A549 (cell line): ENCODE data around the gene SPTY2D1. TPM values are rescaled to one million over a fixed set of nuclear protein-coding genes. Genes with fewer than 3 reads are reported as not detected.
"Not testable (repeated sequence)": the region's sequence is repeated elsewhere in the genome, so short reads cannot be mapped to it uniquely, and the experiment has no call there.

ENCODE experiments used
- ATAC-seq, 2 experiments: fragments of 200-7000 bp in 1 of 2; fragments of >200 bp in 1 of 2; cut with Nextera tagmentation in 1 of 2; cut with Tn5 transposase in 1 of 2; 3 replicates each; pipeline versions ENCODE4 v1.8.0 to v1.9.1; 2018 to 2020; ENCODE audit warnings: mild to moderate bottlenecking in 1 of 2, moderate library complexity in 1 of 2
- CTCF ChIA-PET: fragments of 300-600 bp; sonication (Branson Sonifier 250); formaldehyde crosslinking; extraction: SDS; loops from one replicate; lab custom pipeline; 2021; ENCODE audit warnings: antibody characterized with exemption, inconsistent platforms; lab: Yijun Ruan, JAX
- POLR2A ChIA-PET: fragments of 350-600 bp; formaldehyde crosslinking; extraction: SDS; loops from one replicate; lab custom pipeline; 2021; ENCODE audit warnings: antibody characterized with exemption, inconsistent platforms; lab: Yijun Ruan, JAX
- DNase-seq, 2 experiments: peaks; one replicate each; pipeline versions ENCODE4 v3.0.0 to v3.0.0-alpha.2; 2011 to 2016; ENCODE audit warnings: low read depth in 1 of 2, low spot score in 1 of 2
- FAIRE-seq: peaks from 2 replicates; lab custom pipeline; 2011; peaks lifted over from hg19 to GRCh38; lab: Jason Lieb, UNC
- H3K27ac ChIP-seq, 2 experiments: fragments of >200 bp; sonication (Bioruptor Twin); formaldehyde crosslinking; 3 replicates each; pipeline ENCODE4 v1.5.1; 2016 to 2017
- H3K4me1 ChIP-seq: fragments of >200 bp; sonication (Bioruptor Twin); formaldehyde crosslinking; 3 replicates; pipeline ENCODE4 v1.6.1; 2016
- H3K4me2 ChIP-seq: fragments of >200 bp; sonication (Bioruptor Twin); formaldehyde crosslinking; 3 replicates; pipeline ENCODE4 v1.6.1; 2016
- H3K4me3 ChIP-seq: fragments of >200 bp; sonication (Bioruptor Twin); formaldehyde crosslinking; 3 replicates; pipeline ENCODE4 v1.5.1; 2016
- H3K9me3 ChIP-seq: fragments of >200 bp; sonication (Bioruptor Twin); formaldehyde crosslinking; 3 replicates; pipeline ENCODE4 v1.6.1; 2016
- CBX2 ChIP-seq: fragments of 200-600 bp; sonication (generic); IDR thresholded peaks from 2 replicates; pipeline ENCODE4 v1.6.1; 2016; ENCODE audit warnings: low read depth, mild to moderate bottlenecking, borderline replicate concordance
- CBX8 ChIP-seq: fragments of 200-600 bp; sonication (generic); IDR thresholded peaks from 2 replicates; pipeline ENCODE4 v1.6.1; 2016
- CHD4 ChIP-seq: fragments of 200-600 bp; sonication (generic); IDR thresholded peaks from 2 replicates; pipeline ENCODE4 v1.6.1; 2016; ENCODE audit warnings: antibody characterized with exemption, mild to moderate bottlenecking, borderline replicate concordance
- FOSB ChIP-seq: fragments of 250-450 bp; sonication (Bioruptor Pico); IDR thresholded peaks from 2 replicates; pipeline ENCODE4 v1.5.0; 2020; ENCODE audit warnings: mild to moderate bottlenecking, moderate library complexity
- FOSL2 ChIP-seq, 2 experiments: fragments of 450-650 bp in 1 of 2; fragments of >200 bp in 1 of 2; sonication (Bioruptor Twin) in 1 of 2; formaldehyde crosslinking; IDR thresholded peaks; 2 replicates each; pipeline versions ENCODE4 v1.5.0 to v1.6.1; 2016 to 2020; ENCODE audit warnings: mild to moderate bottlenecking in 1 of 2, moderate library complexity in 1 of 2
- GATA3 ChIP-seq: IDR thresholded peaks from 2 replicates; pipeline ENCODE4 v1.6.1; 2012; ENCODE audit warnings: borderline replicate concordance
- HDAC2 ChIP-seq: fragments of 200-600 bp; sonication (generic); IDR thresholded peaks from 2 replicates; pipeline ENCODE4 v1.6.1; 2016
- JUNB ChIP-seq: fragments of >200 bp; sonication (Bioruptor Twin); formaldehyde crosslinking; IDR thresholded peaks from 2 replicates; pipeline ENCODE4 v1.6.1; 2016
- MAFK ChIP-seq: fragments of 450-650 bp; IDR thresholded peaks from 2 replicates; pipeline ENCODE4 v1.6.1; 2014; ENCODE audit not compliant: partially characterized antibody
- MAZ ChIP-seq: fragments of 150-350 bp; IDR thresholded peaks from 2 replicates; pipeline ENCODE4 v1.6.1; 2014; ENCODE audit warnings: antibody characterized with exemption, low read depth, low read length, borderline replicate concordance
- PHF8 ChIP-seq: fragments of 200-600 bp; sonication (generic); IDR thresholded peaks from 2 replicates; pipeline ENCODE4 v1.6.1; 2016; ENCODE audit warnings: low read depth, mild to moderate bottlenecking, antibody characterized with exemption, moderate library complexity, borderline replicate concordance
- POLR2A ChIP-seq: IDR thresholded peaks from 2 replicates; pipeline ENCODE4 v1.6.1; 2012; ENCODE audit warnings: mild to moderate bottlenecking, low read length
- RAD21 ChIP-seq, 2 experiments: fragments of >200 bp in 1 of 2; sonication (Bioruptor Twin) in 1 of 2; formaldehyde crosslinking in 1 of 2; IDR thresholded peaks in 1 of 2; conservative IDR thresholded peaks in 1 of 2; 2 replicates in 1 of 2; 3 replicates in 1 of 2; pipeline ENCODE4 v1.6.1; 2012 to 2018; ENCODE audit warnings: inconsistent platforms in 1 of 2
- RARB ChIP-seq: fragments of 250-450 bp; sonication (Bioruptor Pico); IDR thresholded peaks from 2 replicates; pipeline ENCODE4 v1.8.0; 2021; ENCODE audit warnings: mild to moderate bottlenecking, moderate library complexity
- SMC3 ChIP-seq: fragments of >200 bp; sonication (Bioruptor Twin); formaldehyde crosslinking; IDR thresholded peaks from 3 replicates; pipeline ENCODE4 v1.6.1; 2018; ENCODE audit warnings: inconsistent platforms
- SREBF2 ChIP-seq: fragments of 450-650 bp; IDR thresholded peaks from 2 replicates; pipeline ENCODE4 v1.6.1; 2014; ENCODE audit warnings: mild to moderate bottlenecking, moderate library complexity
- TFCP2L1 ChIP-seq: fragments of 250-450 bp; sonication (Bioruptor Pico); IDR thresholded peaks from 2 replicates; pipeline ENCODE4 v1.5.0; 2021; ENCODE audit warnings: mild to moderate bottlenecking
- TP53 ChIP-seq: fragments of 250-450 bp; sonication (Bioruptor Pico); IDR thresholded peaks from 2 replicates; pipeline ENCODE4 v1.5.0; 2021; ENCODE audit warnings: mild to moderate bottlenecking, moderate library complexity
- ZC3H11A ChIP-seq: fragments of 450-650 bp; IDR thresholded peaks from 2 replicates; pipeline ENCODE4 v1.6.1; 2014; ENCODE audit warnings: antibody characterized with exemption, mild to moderate bottlenecking
- WGBS: methylation state at CpG from one replicate; pipeline ENCODE4 v1.1.6; 2017; ENCODE audit errors: missing lambda C conversion rate; 5-methylcytosine and 5-hydroxymethylcytosine counted together
- polyA plus RNA-seq, 4 experiments: library from polyadenylated mRNA; depleted of rRNA in 3 of 4; stranded (reverse); fragments of >200 nt; fragmentation: RNase III in 1 of 4; extraction: RNeasy Plus Mini Kit Qiagen cat#74134 plus additional on column Dnase treatment in 1 of 4; gene quantifications; 2 replicates in 3 of 4; 3 replicates in 1 of 4; pipeline ENCODE4 v1.2.3, GENCODE V29; 2011 to 2017
- TF ChIP-seq, protein P1 (sequence below): fragments of 450-650 bp; IDR thresholded peaks from 2 replicates; pipeline ENCODE4 v1.6.1; 2014; ENCODE audit warnings: antibody characterized with exemption
- TF ChIP-seq, protein P2 (sequence below): fragments of 250-450 bp; sonication (Bioruptor Pico); IDR thresholded peaks from 2 replicates; pipeline ENCODE4 v1.5.0; 2021; ENCODE audit warnings: mild to moderate bottlenecking, moderate library complexity, borderline replicate concordance
- TF ChIP-seq, protein P3 (sequence below): fragments of >200 bp; sonication (Bioruptor Twin); formaldehyde crosslinking; IDR thresholded peaks from 3 replicates; pipeline ENCODE4 v1.6.1; 2016
- TF ChIP-seq, protein P4 (sequence below): fragments of 150-350 bp; IDR thresholded peaks from 2 replicates; pipeline ENCODE4 v1.6.1; 2014; ENCODE audit warnings: low read depth, mild to moderate bottlenecking, low read length

SPTY2D1 gene
- polyA plus RNA-seq, 2 of the 4 experiments (the other 2 are of a cell fraction): 14.1 to 24.6 TPM

DNA sequence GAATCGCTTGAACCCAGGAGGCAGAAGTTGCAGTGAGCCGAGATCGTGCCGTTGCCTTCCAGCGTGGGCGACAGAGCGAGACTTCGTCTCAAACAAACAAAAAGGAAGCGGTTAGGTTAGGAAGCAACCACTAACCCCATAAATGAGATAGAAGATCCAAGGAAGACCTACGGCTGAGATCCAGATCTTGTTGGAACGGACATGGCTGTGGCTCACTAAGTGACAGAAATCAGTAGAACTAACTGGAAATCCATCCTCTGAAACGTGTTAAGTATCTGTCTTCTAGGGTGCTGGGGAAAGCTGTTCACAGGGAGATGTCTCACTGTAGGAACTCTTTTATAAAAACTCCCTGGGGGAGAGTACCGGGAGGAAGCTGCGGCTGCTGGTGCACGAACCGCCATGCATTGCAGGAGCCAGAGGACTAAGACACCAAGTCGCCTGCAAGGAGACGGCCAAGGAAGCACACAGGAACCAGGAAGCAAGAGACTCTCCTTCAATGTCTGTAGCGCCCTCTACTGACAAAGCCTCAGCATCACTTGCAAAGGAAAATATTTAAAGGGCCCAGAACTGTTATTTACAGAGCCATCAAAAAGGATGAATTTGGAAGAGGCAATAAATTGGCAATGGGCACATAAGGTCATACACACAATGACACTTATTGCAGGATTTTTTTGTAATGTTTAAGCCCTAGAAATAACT lies 16.9 kb upstream of the SPTY2D1 start (continued):
- TF ChIP-seq, protein P1, sequence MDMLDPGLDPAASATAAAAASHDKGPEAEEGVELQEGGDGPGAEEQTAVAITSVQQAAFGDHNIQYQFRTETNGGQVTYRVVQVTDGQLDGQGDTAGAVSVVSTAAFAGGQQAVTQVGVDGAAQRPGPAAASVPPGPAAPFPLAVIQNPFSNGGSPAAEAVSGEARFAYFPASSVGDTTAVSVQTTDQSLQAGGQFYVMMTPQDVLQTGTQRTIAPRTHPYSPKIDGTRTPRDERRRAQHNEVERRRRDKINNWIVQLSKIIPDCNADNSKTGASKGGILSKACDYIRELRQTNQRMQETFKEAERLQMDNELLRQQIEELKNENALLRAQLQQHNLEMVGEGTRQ: no peak
- TF ChIP-seq MAFK (no peak), FOSB (CRISPR knock-in tag) (no peak), POLR2A (no peak), FOSL2 (IDR thresholded peaks at IDR 0.05) (no peak), FOSL2 (CRISPR knock-in tag; IDR thresholded peaks at IDR 0.05) (no peak), HDAC2 (no peak), RAD21 (conservative IDR thresholded peaks at IDR 0.05 in 1 of 2, IDR thresholded peaks at IDR 0.05 in 1 of 2) (peak; percentile 45 to 63), TP53 (CRISPR knock-in tag) (no peak), JUNB (no peak)
- TF ChIP-seq, protein P2, sequence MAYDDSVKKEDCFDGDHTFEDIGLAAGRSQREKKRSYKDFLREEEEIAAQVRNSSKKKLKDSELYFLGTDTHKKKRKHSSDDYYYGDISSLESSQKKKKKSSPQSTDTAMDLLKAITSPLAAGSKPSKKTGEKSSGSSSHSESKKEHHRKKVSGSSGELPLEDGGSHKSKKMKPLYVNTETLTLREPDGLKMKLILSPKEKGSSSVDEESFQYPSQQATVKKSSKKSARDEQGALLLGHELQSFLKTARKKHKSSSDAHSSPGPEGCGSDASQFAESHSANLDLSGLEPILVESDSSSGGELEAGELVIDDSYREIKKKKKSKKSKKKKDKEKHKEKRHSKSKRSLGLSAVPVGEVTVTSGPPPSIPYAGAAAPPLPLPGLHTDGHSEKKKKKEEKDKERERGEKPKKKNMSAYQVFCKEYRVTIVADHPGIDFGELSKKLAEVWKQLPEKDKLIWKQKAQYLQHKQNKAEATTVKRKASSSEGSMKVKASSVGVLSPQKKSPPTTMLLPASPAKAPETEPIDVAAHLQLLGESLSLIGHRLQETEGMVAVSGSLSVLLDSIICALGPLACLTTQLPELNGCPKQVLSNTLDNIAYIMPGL (CRISPR knock-in tag): no peak
- TF ChIP-seq, protein P3, sequence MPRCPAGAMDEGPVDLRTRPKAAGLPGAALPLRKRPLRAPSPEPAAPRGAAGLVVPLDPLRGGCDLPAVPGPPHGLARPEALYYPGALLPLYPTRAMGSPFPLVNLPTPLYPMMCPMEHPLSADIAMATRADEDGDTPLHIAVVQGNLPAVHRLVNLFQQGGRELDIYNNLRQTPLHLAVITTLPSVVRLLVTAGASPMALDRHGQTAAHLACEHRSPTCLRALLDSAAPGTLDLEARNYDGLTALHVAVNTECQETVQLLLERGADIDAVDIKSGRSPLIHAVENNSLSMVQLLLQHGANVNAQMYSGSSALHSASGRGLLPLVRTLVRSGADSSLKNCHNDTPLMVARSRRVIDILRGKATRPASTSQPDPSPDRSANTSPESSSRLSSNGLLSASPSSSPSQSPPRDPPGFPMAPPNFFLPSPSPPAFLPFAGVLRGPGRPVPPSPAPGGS: no peak

DNA sequence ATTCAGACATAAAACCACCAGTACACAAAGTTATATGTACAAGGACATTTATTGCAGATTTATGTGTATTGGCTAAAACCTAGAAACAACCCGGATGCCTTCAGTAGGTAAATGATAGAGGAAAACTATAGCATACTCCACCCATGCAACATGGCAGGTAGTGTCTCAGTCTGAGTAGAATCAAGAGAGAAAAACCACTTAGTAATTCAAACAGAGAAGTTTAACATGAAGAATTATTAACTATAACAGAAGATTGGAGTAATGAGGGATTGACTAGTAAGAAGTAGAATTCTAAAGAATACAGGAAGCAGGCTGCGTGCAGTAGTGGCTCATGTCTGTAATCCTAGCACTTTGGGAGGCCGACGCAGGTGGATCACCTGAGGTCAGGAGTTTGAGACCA lies 16.2 kb upstream of the SPTY2D1 start:
- DNase-seq: no peak
- ChIA-PET POLR2A (interaction anchor here (1.2 kb wide), 1 partner anchor 16 kb away, joined by 3 read pairs; no protein-coding TSS in a partner anchor), CTCF (interaction anchor here (0.6 to 1.6 kb wide), 5 partner anchors 25 to 1206 kb away, joined by 3 to 5 read pairs (median 5); no protein-coding TSS in a partner anchor)
- no peak for FAIRE-seq
- WGBS: 95% methylated on average over 4 of the region's 4 CpGs
- TF ChIP-seq PHF8: no peak
- no peak for TF ChIP-seq JUNB
- TF ChIP-seq, protein P1: no peak
- no peak for TF ChIP-seq TFCP2L1 (CRISPR knock-in tag)
- no peak for TF ChIP-seq CBX2
- H3K4me1 ChIP-seq: no peaks in the 10 kb centered on the region
- no peak for ATAC-seq
- no peak overlapping the region for H3K4me2 ChIP-seq
- H3K4me3 ChIP-seq: no peak overlapping the region
- H3K27ac ChIP-seq: no peak overlapping the region
- no peaks in the 10 kb centered on the region for H3K9me3 ChIP-seq

DNA sequence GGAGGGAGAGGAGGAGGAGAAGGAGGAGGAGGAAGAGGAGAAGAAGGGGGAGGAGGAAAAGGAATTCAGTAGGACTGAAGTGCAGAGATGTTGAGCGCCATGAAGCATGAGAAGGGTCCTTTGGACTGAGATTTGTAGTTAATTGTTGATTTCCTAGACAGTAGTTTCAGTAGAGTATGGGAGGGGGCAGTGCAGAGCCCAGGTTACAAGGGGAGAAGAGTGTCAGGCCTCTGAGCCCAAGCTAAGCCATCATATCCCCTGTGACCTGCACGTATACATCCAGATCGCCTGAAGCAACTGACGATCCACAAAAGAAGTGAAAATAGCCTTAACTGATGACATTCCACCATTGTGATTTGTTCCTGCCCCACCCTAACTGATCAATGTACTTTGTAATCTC lies 8.9 kb upstream of the SPTY2D1 start:
- FAIRE-seq, CTCF ChIA-PET: not testable (repeated sequence)

DNA sequence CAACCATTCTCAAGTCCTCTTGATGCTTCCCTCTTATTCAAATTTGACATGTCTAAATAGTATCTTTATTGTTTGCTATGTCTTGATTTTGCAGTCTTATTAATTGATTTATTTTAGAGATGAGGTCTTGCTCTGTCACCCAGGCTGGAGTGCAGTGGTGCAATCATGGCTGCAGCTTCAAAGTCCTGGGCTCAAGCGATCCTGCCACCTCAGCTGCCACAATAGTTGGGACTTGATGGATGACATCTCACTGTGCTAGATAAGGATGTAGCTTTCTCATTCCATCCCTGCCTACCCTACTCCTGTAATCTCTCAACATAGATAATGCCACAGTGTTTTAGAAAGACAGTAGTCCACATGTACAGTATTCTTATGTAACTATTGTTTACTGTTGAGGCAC lies 7.5 kb upstream of the SPTY2D1 start:
- ChIA-PET CTCF (interaction anchor here (1.2 kb wide), 1 partner anchor 101 kb away, joined by 3 read pairs; no protein-coding TSS in a partner anchor), POLR2A (no interaction called here)
- ATAC-seq: no peak
- no peak for FAIRE-seq
- Histone ChIP-seq H3K27ac (no peak overlapping the region), H3K4me2 (no peak overlapping the region), H3K4me1 (no peaks in the 10 kb centered on the region), H3K9me3 (no peaks in the 10 kb centered on the region), H3K4me3 (no peak overlapping the region)
- 15% methylated on average over 1 of the region's 1 CpG for WGBS
- no peak for DNase-seq
- TF ChIP-seq SREBF2 (no peak), MAZ (no peak), CBX8 (no peak), RARB (CRISPR knock-in tag) (no peak), RAD21 (conservative IDR thresholded peaks at IDR 0.05 in 1 of 2, IDR thresholded peaks at IDR 0.05 in 1 of 2) (no peak), SMC3 (no peak), CHD4 (no peak), GATA3 (no peak), ZC3H11A (no peak), PHF8 (no peak), CBX2 (no peak)
- TF ChIP-seq, protein P4, sequence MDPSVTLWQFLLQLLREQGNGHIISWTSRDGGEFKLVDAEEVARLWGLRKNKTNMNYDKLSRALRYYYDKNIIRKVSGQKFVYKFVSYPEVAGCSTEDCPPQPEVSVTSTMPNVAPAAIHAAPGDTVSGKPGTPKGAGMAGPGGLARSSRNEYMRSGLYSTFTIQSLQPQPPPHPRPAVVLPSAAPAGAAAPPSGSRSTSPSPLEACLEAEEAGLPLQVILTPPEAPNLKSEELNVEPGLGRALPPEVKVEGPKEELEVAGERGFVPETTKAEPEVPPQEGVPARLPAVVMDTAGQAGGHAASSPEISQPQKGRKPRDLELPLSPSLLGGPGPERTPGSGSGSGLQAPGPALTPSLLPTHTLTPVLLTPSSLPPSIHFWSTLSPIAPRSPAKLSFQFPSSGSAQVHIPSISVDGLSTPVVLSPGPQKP: no peak

More for the DNA sequence above, 8.9 kb upstream of the SPTY2D1 start:
- H3K4me3 ChIP-seq, H3K4me1 ChIP-seq, H3K4me2 ChIP-seq, H3K9me3 ChIP-seq, H3K27ac ChIP-seq, DNase-seq, POLR2A ChIA-PET: not testable (repeated sequence)
- ATAC-seq: peak in 1 of 2 experiments; percentile 56; a peak in 2 of 6 replicates
- WGBS: 91% methylated on average over 4 of the region's 4 CpGs
